ENCODE results near the gene RELN. TPM values are rescaled to one million over a fixed set of nuclear protein-coding genes. Genes with fewer than 3 reads are reported as not detected.

Gene RELN
- total RNA-seq, 4 donors from 2014 or later = 1.0 to 3.5 (median 1.3) TPM

GRCh38 chr7:103949374-103949773 is 40.1 kb downstream of the RELN start:
- H3K4me3 ChIP-seq (ENCODE audit: low read depth, poor library complexity, severe bottlenecking) = no peak overlapping the region
- intact Hi-C loops (cut with DNase I; ENCODE audit: low total_unique reads) = no loop called here
- DNase-seq (ENCODE audit: low spot score in 2 of 2) = no peak
- TF ChIP-seq POLR2A (IDR thresholded peaks at IDR 0.05) (no peak), CTCF (IDR thresholded peaks at IDR 0.05) (no peak)
- WGBS, 2 donors = 73 to 76% methylated on average over 7 of the region's 7 CpGs

DNA sequence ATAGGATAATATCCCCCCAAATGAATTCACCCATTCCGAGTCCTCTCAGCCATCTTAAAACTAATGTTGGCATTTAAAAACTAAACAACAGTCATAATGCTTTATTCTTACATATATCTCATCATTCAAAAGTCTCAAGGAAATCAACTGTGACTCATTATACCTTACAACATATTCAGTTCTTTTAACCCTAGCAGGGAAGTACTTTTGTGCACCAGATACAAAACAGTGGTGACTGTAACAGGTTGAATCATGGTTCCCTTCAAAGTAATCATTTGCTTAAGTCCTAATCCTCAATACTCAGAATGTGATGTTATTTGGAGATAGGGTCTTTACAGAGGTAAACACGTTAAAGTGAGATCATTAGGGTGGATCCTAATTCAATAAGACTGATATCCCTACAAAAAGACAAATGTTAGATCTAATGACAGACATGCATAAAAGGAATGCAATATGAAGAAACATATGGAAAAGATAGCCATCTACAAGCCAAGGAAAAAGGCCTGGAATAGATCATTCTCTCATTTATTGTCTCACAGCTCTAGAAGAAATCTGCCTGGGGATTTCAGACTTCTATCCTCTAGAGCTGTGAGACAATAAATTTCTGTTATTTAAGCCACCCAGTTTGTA is 42.3 kb downstream of the RELN start:
- TF ChIP-seq CTCF (IDR thresholded peaks at IDR 0.05) (no peak), POLR2A (IDR thresholded peaks at IDR 0.05) (no peak)
- WGBS, 2 donors = 54 to 66% methylated on average over 2 of the region's 2 CpGs
- intact Hi-C loops (cut with DNase I; ENCODE audit: low total_unique reads) = no loop called here
- DNase-seq (ENCODE audit: low spot score in 2 of 2) = no peak
- H3K4me3 ChIP-seq (ENCODE audit: low read depth, poor library complexity, severe bottlenecking) = no peak overlapping the region

DNA sequence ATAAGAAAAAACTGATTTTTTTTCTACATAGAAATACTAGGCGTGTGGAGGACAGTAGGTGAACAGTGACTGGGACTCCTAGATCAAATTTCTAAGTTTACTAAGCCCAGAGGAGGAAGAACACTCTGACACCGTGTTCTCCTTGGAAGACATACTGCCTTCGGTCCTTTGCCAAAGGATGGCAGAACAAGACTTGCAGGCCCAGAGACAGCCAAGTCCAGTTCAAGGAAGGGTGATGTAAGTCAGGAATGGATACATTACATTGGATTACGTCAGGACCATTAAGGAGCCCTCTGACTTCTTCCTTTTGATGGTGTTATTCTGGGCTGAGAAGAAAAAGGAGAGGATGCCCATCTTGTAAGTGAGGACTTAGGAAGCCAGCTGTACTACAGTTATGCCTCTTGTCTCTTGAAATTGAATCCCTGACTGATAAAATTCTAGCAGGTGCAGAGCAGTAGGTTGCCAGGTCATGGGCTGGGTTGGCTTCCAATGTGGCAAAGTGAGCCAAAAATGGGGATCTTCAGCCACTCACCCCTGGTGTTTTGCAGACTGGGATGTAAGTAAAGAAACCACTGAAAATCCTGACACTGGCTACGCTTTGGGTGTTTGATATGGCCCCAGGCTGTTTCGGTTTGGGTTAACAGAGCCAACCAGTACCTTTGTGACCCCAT is 45.1 kb downstream of the RELN start:
- WGBS, 2 donors = 75 to 76% methylated on average over 6 of the region's 6 CpGs
- no peak for DNase-seq (ENCODE audit: low spot score in 2 of 2)
- intact Hi-C loops (cut with DNase I; ENCODE audit: low total_unique reads) = no loop called here
- no peak for TF ChIP-seq CTCF (IDR thresholded peaks at IDR 0.05)
- no peak for TF ChIP-seq POLR2A (IDR thresholded peaks at IDR 0.05)
- no peak overlapping the region for H3K4me3 ChIP-seq (ENCODE audit: low read depth, poor library complexity, severe bottlenecking)

GRCh38 chr7:103941976-103942375 is 47.5 kb downstream of the RELN start:
- 85 to 90% methylated on average over 3 of the region's 3 CpGs for WGBS, 2 donors
- no peak overlapping the region for H3K4me3 ChIP-seq (ENCODE audit: low read depth, poor library complexity, severe bottlenecking)
- TF ChIP-seq CTCF (IDR thresholded peaks at IDR 0.05) (no peak), POLR2A (IDR thresholded peaks at IDR 0.05) (no peak)
- intact Hi-C loops (cut with DNase I; ENCODE audit: low total_unique reads) = no loop called here
- no peak for DNase-seq (ENCODE audit: low spot score in 2 of 2)

DNA sequence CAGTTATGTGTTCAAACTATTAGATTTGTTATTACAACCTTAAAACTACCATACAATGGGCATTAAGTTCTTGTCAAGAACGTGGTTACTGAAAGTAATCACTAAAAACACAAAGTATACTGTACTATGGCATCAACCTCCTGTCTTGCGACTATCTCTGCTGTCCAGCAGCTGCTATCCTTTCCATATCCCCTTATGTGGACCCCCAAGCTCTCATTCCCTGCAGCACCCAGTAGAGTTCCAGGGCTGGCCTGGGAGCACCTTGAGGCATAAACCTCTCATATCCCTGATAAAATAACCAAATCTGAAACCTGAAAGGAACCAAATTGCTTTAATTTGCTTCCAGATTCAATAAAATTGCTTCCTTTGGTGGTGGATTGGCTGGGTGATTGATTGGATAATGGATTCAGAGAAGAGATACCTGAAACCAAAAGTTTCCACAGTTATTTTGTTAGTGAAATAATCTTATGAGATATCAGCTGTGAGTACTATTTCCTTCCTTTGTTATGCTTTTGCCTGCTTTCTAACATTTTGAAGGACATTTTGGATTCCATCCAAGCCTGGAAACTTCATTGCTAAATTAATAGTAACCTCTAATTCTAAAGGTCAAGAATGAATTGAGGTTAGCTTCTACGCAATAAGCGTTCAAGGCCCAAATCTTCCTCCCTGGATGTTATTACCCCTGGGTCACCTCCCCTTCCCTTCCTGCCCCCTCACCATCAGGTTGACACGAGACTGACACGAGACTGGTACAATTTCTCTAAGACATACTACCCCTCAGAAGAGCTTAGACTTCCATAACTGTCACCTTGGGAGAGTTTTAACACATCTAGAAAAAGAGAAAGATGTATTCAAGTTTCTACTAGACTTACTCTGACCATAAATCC is 48.8 kb downstream of the RELN start:
- 71 to 77% methylated on average over 6 of the region's 6 CpGs for WGBS, 2 donors
- TF ChIP-seq CTCF (IDR thresholded peaks at IDR 0.05) = no peak
- DNase-seq (ENCODE audit: low spot score in 2 of 2) = no peak

More for the DNA sequence above, 48.8 kb downstream of the RELN start:
- intact Hi-C loops (cut with DNase I; ENCODE audit: low total_unique reads) = no loop called here
- no peak overlapping the region for H3K4me3 ChIP-seq (ENCODE audit: low read depth, poor library complexity, severe bottlenecking)

All from lower leg skin (tissue), 4 donors.